TTC549 (cell line): ENCODE results near the gene SKAP2.
A peak's percentile ranks its signal among the peaks of the same experiment; 100 is the strongest.

Experiments
- FAIRE-seq: peaks from 2 replicates; lab custom pipeline; 2012; peaks lifted over from hg19 to GRCh38; lab: Jason Lieb, UNC

SKAP2 gene

DNA sequence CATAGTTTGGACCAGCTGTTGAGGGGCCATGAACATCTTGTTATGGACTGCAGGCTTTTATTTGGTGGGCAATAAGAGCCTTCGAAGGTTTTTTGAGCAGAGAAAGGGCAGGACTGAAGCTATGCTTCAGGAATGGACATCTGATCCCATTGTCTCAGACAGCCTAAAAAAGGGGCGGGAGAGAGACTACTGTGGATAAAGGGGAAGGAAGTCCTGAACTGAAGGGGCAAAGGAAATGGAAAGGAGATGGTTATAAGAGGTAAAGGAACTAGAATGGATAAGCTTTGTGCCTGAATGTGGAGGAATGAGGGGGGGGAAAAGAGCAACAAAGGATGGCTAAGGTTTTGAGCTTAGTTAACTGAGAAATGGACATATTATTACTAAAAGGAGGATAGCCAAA is 172.5 kb downstream of the SKAP2 start:
- no peak for FAIRE-seq

GRCh38 chr7:26691406-26691805 is 173.0 kb downstream of the SKAP2 start:
- no peak for FAIRE-seq

GRCh38 chr7:26690135-26690805 is 174.1 kb downstream of the SKAP2 start:
- no peak for FAIRE-seq

GRCh38 chr7:26688936-26689506 is 175.4 kb downstream of the SKAP2 start:
- no peak for FAIRE-seq

- no peak for FAIRE-seq
These were observed 176.0 kb downstream of the SKAP2 start for GRCh38 chr7:26688388-26688787.

DNA sequence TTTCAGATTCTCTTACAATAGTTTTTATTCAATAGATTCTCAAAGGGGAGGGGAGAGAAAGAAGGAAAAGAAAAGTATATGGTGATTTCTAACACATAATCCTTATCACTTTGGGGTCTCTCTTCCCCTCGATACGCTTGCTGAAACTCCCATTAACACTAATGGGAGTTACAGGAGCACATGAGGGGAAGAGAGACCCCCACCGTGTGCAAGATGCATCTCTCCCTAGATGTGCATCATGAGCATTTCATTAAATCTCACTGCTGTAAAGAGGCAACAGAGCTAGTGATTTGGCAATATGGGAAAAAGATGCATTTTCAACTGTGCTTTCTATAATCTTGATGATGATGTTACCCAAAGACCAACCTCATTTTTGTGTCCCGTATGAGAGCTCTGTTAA is 177.4 kb downstream of the SKAP2 start:
- FAIRE-seq = no peak

GRCh38 chr7:26686448-26686981 is 177.9 kb downstream of the SKAP2 start:
- peak; percentile 81 for FAIRE-seq

- FAIRE-seq = no peak
These were observed 178.8 kb downstream of the SKAP2 start for GRCh38 chr7:26685606-26686005.

GRCh38 chr7:26684447-26684846 is 179.9 kb downstream of the SKAP2 start:
- FAIRE-seq = no peak

DNA sequence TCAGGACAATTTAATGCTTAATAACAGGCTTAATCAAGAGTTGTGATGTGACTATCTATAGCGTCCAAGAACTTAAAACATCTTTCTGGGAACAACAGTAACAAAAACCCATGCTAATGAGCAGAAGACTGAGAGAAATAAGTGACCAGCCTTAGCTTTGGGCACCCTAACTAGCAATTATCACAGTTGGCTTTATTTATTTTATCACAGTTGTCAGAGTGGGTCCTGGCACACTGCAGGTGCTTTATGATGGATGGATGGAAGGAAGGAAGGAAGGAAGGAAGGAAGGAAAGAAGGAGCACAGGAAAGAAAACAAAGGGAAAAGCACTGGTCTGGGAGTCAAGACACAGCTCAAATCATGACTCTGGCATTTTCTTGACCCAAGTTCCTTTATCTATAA is 181.1 kb downstream of the SKAP2 start:
- no peak for FAIRE-seq

GRCh38 chr7:26681819-26682418 is 182.5 kb downstream of the SKAP2 start:
- peak; percentile 90 for FAIRE-seq

DNA sequence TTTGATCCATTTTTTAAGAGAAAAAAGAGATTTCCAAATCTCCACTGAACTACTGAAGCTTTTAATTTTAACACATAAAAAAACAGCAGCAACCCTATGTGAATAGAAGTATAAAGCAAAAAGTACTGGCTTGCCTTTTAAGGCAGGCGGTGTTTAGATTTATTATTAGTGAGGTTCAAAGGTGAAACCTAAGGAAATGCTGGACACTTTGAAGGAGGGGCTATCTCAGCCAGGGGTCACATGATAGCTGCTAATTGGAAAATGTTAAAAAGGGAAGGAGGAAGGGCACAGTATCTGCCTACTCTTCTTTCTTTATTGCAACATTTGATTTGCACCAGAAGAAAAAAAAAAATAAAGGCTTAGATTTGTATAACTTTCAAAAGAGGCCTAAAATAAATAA is 183.8 kb downstream of the SKAP2 start:
- no peak for FAIRE-seq

DNA sequence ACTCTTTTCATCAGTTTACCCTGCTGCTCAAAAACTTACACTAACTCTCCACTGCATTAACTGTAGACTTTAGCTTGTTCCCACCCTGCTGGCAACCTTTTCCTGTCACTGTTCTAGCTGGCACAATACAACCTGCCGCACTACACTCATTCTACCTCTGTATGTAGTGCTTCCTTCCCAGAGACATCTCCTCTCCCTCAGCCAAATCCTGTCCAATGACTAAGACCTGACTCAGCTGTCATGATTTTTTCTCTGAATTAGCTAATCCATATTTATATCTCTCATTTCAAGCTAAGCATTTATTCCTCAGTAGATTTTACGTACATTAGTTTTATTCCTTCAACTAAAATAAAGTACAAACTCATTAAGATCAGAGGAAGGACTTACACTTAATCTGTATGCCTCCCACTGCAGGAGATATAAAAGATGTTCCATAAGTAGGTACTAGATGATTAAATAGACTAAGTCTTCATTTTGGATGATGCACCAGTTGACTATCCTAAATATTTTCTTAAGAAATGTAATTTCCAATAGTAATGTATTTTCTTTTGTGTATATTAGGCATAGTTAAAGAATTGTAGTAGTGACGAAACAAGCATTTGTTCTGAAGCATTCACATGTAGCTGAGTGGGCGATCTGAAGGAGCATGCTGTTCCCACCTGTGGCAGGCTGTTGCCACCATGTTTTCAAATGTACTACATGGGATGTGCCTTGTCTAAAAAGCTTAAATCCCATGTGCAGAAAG is 189.1 kb downstream of the SKAP2 start:
- no peak for FAIRE-seq

DNA sequence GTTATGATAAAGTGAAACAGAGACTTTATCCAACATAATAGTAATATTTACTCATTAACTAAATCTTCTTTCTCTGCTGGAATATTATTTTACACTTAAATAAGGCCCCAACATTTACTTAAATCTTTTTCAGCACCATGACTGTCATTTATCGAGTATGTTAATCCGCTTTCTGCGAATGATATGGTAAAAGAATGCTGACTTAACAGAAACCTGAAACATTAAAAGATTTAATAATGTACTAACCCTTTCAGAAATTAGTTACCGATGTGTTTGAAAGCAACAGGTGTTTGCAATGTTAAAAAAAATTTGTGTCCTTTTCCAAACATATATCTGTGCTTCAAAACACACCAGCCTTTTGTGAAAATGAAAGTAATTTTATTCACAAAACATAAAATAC is 190.5 kb downstream of the SKAP2 start:
- no peak for FAIRE-seq

DNA sequence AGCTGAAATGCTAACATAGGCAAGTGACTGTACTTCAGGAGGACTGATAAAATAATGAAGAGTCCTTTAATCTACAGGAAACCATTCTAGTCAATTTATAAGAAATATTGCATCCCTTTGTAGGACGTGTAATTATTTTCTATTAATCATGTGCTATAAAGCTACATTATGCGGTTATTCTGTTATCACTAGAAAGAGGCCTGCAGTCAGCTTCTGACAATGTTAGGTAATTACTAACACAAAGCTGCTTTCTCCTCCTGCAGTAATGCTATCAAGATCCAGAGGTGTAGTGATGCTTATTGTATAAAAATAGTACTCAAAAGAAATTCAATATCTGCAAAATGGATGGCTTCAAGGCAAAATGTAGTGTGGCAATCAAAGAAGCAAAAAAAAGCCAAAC is 191.1 kb downstream of the SKAP2 start:
- no peak for FAIRE-seq

DNA sequence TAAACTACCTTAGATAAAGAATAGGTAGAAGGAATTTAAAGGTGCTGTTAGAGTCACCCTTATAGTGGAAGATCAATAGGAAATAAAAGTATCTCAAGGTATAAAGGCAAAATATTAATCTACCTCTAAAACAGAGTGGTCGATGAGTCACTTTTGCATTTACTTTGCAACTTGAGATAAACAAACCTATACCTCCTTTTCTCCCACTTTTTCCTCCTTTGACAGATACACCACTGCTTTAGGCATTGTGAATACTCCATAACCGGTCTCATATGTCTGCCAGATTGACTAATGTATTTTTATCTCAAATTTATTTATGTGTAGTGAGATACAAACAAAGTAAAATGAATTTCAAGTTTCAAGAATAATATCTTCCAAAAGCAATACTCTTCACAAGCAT is 193.5 kb downstream of the SKAP2 start:
- FAIRE-seq = no peak

GRCh38 chr7:26670290-26670689 is 194.1 kb downstream of the SKAP2 start:
- FAIRE-seq = no peak

GRCh38 chr7:26668821-26669220 is 195.6 kb downstream of the SKAP2 start:
- no peak for FAIRE-seq

- peak; percentile 98 for FAIRE-seq
These were observed 196.8 kb downstream of the SKAP2 start for GRCh38 chr7:26667514-26668133.

- no peak for FAIRE-seq
These were observed 199.5 kb downstream of the SKAP2 start for GRCh38 chr7:26664735-26665416.

GRCh38 chr7:26664274-26664673 is 200.1 kb downstream of the SKAP2 start:
- no peak for FAIRE-seq

DNA sequence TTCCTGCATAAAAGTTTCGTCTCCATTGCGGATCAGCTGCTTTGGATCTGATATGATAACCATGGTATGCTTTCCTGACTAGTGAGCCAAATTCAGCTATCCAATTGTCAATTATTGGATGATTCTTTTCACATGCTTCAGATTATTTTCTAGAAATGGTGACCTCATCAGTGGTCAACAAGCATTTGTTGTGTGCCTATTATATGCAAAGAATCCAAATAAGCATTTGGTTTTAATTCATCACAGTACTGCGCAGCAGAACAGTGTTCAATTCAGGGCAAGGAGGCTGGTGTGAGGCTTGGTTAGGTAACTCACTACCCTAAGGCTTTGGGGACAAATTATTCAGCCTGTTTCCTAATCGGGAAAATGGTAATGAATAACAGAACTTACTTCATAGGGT is 200.5 kb downstream of the SKAP2 start:
- no peak for FAIRE-seq
